ENCODE data around the gene ATXN7. TPM values are rescaled to one million over a fixed set of nuclear protein-coding genes. Genes with fewer than 3 reads are reported as not detected.

Gene ATXN7
- total RNA-seq, 1 donor from 2014 or later = 22.1 TPM

GRCh38 chr3:64031540-64032508 is 168.2 kb downstream of the ATXN7 start:
- H3K4me3 Mint-ChIP-seq (ENCODE audit: unreplicated experiment) = peak overlapping the region; percentile 22
- no peak for DNase-seq
- H3K9me3 Mint-ChIP-seq (ENCODE audit: unreplicated experiment) = no peaks in the 10 kb centered on the region
- H3K36me3 Mint-ChIP-seq (ENCODE audit: unreplicated experiment) = no peaks in the 10 kb centered on the region
- no peak for TF ChIP-seq CTCF (IDR thresholded peaks at IDR 0.05; ENCODE audit: partially characterized antibody, unreplicated experiment)
- peak overlapping the region; percentile 57 for H3K27ac Mint-ChIP-seq (ENCODE audit: unreplicated experiment)
- no peaks in the 10 kb centered on the region for H3K27me3 Mint-ChIP-seq (ENCODE audit: unreplicated experiment)
- H3K4me1 Mint-ChIP-seq (ENCODE audit: low read depth, unreplicated experiment) = peaks cover 16% of the 10 kb centered on the region

GRCh38 chr3:64033069-64033468 is 169.4 kb downstream of the ATXN7 start:
- H3K27me3 Mint-ChIP-seq (ENCODE audit: unreplicated experiment) = no peaks in the 10 kb centered on the region
- H3K4me3 Mint-ChIP-seq (ENCODE audit: unreplicated experiment) = no peak overlapping the region
- peaks cover 20% of the 10 kb centered on the region for H3K4me1 Mint-ChIP-seq (ENCODE audit: low read depth, unreplicated experiment)
- H3K9me3 Mint-ChIP-seq (ENCODE audit: unreplicated experiment) = peaks cover 3% of the 10 kb centered on the region
- DNase-seq = no peak
- H3K36me3 Mint-ChIP-seq (ENCODE audit: unreplicated experiment) = no peaks in the 10 kb centered on the region
- TF ChIP-seq CTCF (IDR thresholded peaks at IDR 0.05; ENCODE audit: partially characterized antibody, unreplicated experiment) = no peak
- H3K27ac Mint-ChIP-seq (ENCODE audit: unreplicated experiment) = no peak overlapping the region

- no peak for DNase-seq
- Mint-ChIP-seq H3K27ac (ENCODE audit: unreplicated experiment) (no peak overlapping the region), H3K4me3 (ENCODE audit: unreplicated experiment) (no peak overlapping the region), H3K27me3 (ENCODE audit: unreplicated experiment) (no peaks in the 10 kb centered on the region), H3K4me1 (ENCODE audit: low read depth, unreplicated experiment) (peaks cover 19% of the 10 kb centered on the region), H3K9me3 (ENCODE audit: unreplicated experiment) (peaks cover 3% of the 10 kb centered on the region), H3K36me3 (ENCODE audit: unreplicated experiment) (no peaks in the 10 kb centered on the region)
- TF ChIP-seq CTCF (IDR thresholded peaks at IDR 0.05; ENCODE audit: partially characterized antibody, unreplicated experiment) = no peak
Measured at GRCh38 chr3:64037084-64037483, 173.4 kb downstream of the ATXN7 start.

GRCh38 chr3:64038253-64038767 is 174.6 kb downstream of the ATXN7 start:
- Mint-ChIP-seq H3K9me3 (ENCODE audit: unreplicated experiment) (peaks cover 3% of the 10 kb centered on the region), H3K27ac (ENCODE audit: unreplicated experiment) (no peak overlapping the region), H3K4me1 (ENCODE audit: low read depth, unreplicated experiment) (peaks cover 11% of the 10 kb centered on the region), H3K27me3 (ENCODE audit: unreplicated experiment) (no peaks in the 10 kb centered on the region), H3K36me3 (ENCODE audit: unreplicated experiment) (no peaks in the 10 kb centered on the region), H3K4me3 (ENCODE audit: unreplicated experiment) (no peak overlapping the region)
- DNase-seq = peak; percentile 33
- TF ChIP-seq CTCF (IDR thresholded peaks at IDR 0.05; ENCODE audit: partially characterized antibody, unreplicated experiment) = no peak

- TF ChIP-seq CTCF (IDR thresholded peaks at IDR 0.05; ENCODE audit: partially characterized antibody, unreplicated experiment) = no peak
- Mint-ChIP-seq H3K27me3 (ENCODE audit: unreplicated experiment) (no peaks in the 10 kb centered on the region), H3K4me1 (ENCODE audit: low read depth, unreplicated experiment) (peaks cover 11% of the 10 kb centered on the region), H3K9me3 (ENCODE audit: unreplicated experiment) (peaks cover 3% of the 10 kb centered on the region), H3K36me3 (ENCODE audit: unreplicated experiment) (no peaks in the 10 kb centered on the region), H3K27ac (ENCODE audit: unreplicated experiment) (no peak overlapping the region), H3K4me3 (ENCODE audit: unreplicated experiment) (no peak overlapping the region)
- DNase-seq = no peak
Measured at GRCh38 chr3:64039332-64039731, 175.7 kb downstream of the ATXN7 start.
